Measurements from ENCODE around the gene PPAT. TPM values are rescaled to one million over a fixed set of nuclear protein-coding genes. Genes with fewer than 3 reads are reported as not detected.

The PPAT gene
- total RNA-seq, 1 experiment from 2014 or later = 21.6 TPM

GRCh38 chr4:56434599-56435139, 746 bp downstream of the PPAT start:
- DNase-seq (ENCODE audit: low read depth) = peak; percentile 78

- no peak for DNase-seq (ENCODE audit: low read depth)
Measured at GRCh38 chr4:56433280-56433679, 2.1 kb downstream of the PPAT start.

DNA sequence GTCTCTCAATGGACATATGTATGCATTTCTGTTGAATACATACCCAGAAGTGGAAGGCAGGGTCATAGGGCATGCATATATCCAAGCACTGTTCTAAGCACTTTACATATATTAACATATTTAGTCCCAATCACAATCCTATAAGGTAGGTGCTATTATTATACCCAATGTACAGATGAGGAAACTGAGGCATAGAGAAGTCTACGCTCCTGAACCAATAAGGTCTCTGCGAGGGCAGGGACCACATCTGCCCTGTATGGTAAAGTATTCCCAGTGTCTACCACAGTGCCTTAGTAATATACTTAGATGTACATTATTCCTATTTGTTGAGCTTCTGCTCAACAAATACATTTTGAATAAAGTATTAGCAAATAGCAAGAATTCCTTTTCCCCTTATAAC, 5.2 kb downstream of the PPAT start:
- no peak for DNase-seq (ENCODE audit: low read depth)

GRCh38 chr4:56427179-56427578, 8.2 kb downstream of the PPAT start:
- no peak for DNase-seq (ENCODE audit: low read depth)

GRCh38 chr4:56426273-56426672, 9.1 kb downstream of the PPAT start:
- DNase-seq (ENCODE audit: low read depth) = no peak

DNA sequence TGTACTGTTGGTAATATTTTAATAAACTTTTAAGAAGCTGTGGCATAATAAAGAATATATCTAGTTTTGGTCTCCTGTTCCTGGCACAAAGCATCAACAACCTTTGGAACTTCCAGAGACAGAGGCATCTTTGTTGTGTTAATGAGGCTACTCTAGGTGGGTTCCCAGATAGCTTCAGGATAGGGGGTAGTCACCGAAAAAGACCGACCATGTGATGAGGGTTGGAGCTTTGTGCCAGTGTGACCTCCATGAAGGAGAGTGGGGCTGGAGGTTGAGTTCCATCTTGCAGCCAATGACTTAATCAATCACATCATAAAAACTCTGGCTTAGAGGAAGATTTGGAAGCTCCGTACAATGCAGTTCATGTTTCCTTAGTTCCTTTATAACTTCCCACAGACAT, 9.9 kb downstream of the PPAT start:
- no peak for DNase-seq (ENCODE audit: low read depth)

DNA sequence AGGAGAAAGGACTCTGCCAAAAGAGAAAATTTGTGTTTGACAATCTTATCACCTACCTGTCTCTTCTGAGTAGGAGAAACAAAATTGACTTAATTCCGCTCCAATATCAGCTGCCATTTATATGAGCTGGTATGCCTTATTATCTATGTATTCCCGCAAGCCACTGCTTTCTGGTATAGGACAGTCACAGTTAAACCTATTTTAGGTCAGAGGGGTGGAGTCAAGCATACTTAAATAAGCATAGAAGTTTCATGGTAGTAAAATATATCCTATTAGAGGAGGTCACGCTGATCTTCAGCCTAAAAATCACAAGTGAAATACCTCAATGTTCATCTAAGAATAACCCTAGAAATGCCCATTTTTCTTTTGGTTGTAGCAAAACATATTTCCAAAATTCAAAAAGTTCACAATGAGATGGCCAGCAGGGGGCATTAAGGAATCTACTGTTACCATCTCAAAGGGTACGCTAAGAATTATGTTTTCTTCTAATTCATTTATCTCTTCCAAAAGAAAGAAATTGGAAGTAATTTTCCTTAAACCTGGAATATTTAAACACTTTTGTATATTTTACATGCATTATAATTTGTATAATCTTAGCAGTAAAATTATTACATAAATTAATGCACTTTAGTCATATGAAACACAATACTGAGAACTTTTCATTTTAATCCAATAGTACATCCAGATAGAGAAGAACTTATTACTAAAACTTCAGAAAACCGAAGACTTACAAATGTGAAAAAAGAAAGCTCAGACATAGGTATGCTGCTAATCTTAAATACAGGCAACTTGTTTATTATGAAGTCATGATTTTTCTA, 10.5 kb downstream of the PPAT start:
- peak; percentile 13 for DNase-seq (ENCODE audit: low read depth)

GRCh38 chr4:56424176-56424575, 11.2 kb downstream of the PPAT start:
- DNase-seq (ENCODE audit: low read depth) = no peak

GRCh38 chr4:56417396-56417795, 18.0 kb downstream of the PPAT start:
- DNase-seq (ENCODE audit: low read depth) = no peak

DNA sequence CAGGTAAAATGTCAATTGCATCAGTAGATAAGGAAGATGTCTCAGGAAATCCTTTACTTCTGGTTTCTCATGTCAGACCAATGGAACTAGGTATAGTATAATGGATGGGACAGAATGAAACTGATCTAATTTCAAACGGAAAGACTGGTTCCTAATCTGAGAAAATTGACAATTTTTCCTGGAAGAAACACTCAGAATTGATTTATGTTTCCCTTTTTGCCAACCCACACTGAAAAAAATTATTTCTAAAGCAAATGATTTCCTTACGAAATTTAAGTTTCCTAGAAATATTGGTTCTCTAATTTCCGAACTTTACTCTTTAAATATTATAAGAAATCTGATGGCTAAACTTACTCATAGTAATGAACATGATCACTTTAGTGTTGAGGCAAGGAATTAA, 19.1 kb downstream of the PPAT start:
- no peak for DNase-seq (ENCODE audit: low read depth)

DNA sequence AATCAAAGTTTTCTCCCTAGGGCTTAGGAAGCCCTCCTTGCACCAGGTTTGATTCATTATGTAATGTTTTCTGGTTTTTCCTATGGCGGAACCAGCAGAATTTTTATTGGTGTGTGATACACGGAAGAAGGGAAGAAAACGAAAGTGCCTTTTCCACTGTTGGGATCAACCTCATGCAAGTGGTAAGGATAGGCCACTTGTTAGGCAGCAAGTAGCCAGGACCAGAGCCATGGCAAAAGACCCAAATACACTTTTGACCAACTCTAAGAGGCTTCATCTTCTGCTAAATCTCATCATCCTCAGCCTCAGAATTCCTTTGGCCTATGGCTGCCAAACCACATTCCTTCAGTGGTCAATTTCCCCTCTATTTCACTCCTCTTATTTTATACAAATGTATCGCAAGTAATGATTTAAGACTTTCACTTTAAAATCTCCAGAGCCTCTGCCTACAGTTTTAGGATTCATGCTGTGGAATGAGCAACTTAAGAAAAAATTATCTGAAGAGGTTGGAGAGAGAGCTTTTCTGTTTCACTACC, 21.2 kb downstream of the PPAT start:
- DNase-seq (ENCODE audit: low read depth) = peak; percentile 9

DNA sequence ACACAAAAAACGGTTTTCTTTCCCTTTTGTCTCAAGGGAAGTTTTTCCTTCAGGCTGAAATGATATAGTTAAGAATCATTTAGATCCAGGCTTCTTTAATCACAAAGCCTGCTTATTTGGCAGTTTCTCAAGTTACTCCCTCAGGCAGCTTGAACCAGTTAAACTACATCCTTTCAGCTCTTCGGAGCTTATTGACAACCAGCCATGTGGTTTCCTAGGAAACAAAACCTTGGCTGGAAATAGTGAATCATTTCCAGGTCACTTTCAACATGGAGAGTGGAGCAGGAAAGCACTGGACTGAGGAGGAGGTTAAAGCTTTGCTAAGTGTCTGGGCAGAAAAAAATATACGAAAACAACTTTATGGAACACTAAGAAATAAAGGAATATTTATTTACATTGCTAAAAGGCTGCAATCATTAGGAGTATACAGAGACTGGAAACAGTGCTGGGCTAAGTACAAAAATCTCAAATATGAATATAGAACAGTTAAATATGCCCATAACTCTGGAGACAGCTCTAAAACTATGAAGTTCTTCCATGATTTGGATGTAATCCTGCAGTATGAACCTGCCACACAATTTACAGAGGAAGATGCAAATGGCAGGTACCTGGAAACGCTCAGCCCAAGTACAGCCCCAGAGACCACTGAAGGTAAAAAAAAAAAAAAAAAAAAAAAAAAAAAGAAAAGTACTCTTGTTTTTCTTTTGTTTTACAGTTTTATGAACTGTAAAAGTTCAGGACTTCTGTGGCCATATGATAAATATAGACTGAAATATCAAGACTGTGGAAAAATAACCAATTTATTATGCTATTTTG, 25.0 kb downstream of the PPAT start:
- peak; percentile 97 for DNase-seq (ENCODE audit: low read depth)

DNA sequence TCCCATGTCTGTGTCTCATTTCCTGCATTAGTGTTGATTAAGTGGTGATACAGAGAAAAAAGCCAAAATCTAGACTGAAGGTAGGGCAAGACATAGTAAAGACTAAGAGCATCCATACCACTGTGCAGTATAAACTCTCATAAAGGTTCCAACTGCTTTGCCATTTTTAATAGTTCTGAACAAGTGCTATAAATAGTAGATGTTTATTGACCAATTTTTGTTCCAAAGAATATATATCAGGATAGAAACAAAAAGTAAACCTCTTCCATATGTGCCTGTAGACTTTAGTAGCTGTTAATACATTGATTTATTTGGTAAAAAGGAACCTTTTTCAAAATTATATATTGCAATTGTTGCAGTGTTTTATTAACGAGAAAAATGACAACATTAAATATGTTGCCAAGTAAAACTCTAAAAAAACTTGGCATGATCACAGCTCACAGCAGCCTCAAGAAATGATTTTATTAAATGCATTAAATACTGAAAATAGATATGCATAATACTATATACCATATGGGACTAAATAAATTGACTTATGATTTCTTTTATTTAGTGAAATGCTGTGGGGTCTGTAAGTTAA, 25.8 kb downstream of the PPAT start:
- no peak for DNase-seq (ENCODE audit: low read depth)

DNA sequence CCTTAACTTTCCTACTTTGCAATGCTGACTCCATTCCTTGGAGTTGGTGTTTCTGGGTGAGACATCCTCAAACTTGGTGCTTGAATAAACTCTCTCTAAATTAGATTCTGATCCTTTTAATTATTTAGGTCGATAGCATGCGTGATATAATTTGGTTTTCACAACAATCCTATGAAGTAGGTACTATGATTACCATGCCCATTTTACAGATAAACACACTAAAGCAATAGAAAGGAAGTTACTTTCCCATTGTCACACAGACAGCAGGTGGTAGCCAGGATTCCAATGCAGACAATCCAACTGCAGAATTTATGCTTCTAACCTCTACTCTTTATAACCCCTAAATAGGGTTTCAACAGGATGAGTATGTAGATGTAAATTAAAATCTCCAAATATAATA, 26.4 kb downstream of the PPAT start:
- no peak for DNase-seq (ENCODE audit: low read depth)

DNA sequence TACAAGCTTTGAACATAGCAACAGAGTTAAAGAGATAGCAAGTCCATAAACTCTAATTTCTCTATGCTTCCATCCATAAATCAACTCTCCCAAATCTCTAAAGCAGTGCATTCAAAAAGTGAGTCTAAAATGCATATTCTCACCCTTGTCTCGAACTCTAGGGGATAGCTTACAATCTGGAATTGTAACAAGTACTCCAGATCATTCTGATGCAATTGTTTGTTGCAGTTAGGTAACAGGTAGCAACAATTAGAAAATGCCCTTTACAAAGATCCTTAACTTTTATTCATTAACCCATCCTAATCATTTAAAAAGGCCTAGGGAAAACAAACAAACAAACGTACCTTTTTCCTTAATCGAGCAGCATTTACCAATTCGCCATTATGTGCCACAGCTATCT, 29.3 kb downstream of the PPAT start:
- no peak for DNase-seq (ENCODE audit: low read depth)

DNA sequence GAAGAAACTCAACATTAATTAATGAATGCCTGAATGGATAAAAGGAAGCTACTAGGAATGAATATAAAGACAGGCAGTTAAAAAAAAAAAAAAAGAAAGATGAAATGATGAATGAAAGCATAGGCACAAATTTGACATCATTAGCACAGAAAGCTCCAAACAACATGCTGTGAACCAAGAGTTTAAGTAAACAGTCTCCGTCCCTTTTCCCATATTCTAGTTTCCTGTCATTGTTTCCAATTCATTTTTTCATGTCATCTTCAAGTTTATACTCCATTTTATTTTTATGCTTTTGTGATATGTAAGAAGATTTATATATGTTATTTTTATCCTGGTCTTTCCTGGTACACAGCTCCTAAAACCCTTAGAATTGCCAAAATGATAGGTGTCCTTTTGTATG, 30.4 kb downstream of the PPAT start:
- DNase-seq (ENCODE audit: low read depth) = no peak

DNA sequence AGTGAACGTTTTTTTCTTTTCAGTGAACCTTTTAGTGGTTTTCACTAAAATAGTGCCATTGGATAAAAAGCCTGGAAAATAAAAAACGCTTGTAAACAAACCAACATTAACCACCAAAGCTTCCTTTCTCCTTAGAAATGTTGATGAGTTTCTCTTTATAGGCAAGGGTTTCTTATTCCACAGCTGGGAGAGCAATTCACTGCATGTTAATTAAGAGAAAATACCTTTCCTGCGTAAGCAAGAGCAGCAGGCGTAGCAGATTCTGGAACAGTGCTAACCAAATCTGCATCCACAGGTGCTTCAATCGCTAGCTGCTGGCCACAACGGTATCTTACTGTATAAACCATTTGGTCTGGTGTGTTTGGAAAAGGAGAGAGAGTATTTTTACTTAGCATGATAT, 34.9 kb downstream of the PPAT start:
- DNase-seq (ENCODE audit: low read depth) = no peak

GRCh38 chr4:56391270-56391669, 44.1 kb downstream of the PPAT start:
- DNase-seq (ENCODE audit: low read depth) = no peak

- no peak for DNase-seq (ENCODE audit: low read depth)
Measured at GRCh38 chr4:56389558-56389957, 45.9 kb downstream of the PPAT start.

- no peak for DNase-seq (ENCODE audit: low read depth)
Measured at GRCh38 chr4:56388306-56388705, 47.1 kb downstream of the PPAT start.

- peak; percentile 87 for DNase-seq (ENCODE audit: low read depth)
Measured at GRCh38 chr4:56387023-56388001, 48.1 kb downstream of the PPAT start, which contains the start of gene AASDH. AASDH (minus strand) TSS chr4:56387491; CDS start chr4:56384299, 3,192 bp downstream.

Measured in M059J (cell line).